Bronchial epithelial cell (primary cell): ENCODE results near the gene KLF15. TPM values are rescaled to one million over a fixed set of nuclear protein-coding genes. Genes with fewer than 3 reads are reported as not detected.
A peak's percentile ranks its signal among the peaks of the same experiment; 100 is the strongest.

Experiments used
- DNase-seq: peaks from one replicate; pipeline ENCODE4 v3.0.0-alpha.2; 2010; ENCODE audit warnings: low read depth
- FAIRE-seq: peaks from 2 replicates; lab custom pipeline; 2011; peaks lifted over from hg19 to GRCh38; lab: Jason Lieb, UNC
- H3K27me3 ChIP-seq: 2 replicates; pipeline ENCODE4 v1.5.1; 2011; ENCODE audit warnings: low read length; ENCODE audit not compliant: control insufficient read depth, insufficient read depth
- H3K36me3 ChIP-seq: 2 replicates; pipeline ENCODE4 v1.5.1; 2011; ENCODE audit warnings: low read length; ENCODE audit not compliant: control insufficient read depth, insufficient read depth
- H3K4me3 ChIP-seq: 2 replicates; pipeline ENCODE4 v1.5.1; 2011; ENCODE audit warnings: mild to moderate bottlenecking, low read depth, low read length, control low read depth
- CTCF ChIP-seq: IDR thresholded peaks from 2 replicates; pipeline ENCODE4 v1.5.1; 2011; ENCODE audit warnings: mild to moderate bottlenecking, moderate library complexity, low read length, control low read depth, inconsistent platforms; ENCODE audit not compliant: insufficient read depth, severe bottlenecking
- total RNA-seq: library from RNA; depleted of rRNA; stranded (reverse); fragments of >200 nt; gene quantifications from 2 replicates; pipeline ENCODE4 v1.2.1, GENCODE V29; 2014

Gene KLF15
- total RNA-seq, 1 donor from 2014 or later, result 3.4 TPM

- TF ChIP-seq CTCF, result no peak
- Histone ChIP-seq H3K27me3 (peaks cover 6% of the 10 kb centered on the region), H3K36me3 (no peaks in the 10 kb centered on the region), H3K4me3 (no peak overlapping the region)
- no peak for DNase-seq
- FAIRE-seq, result no peak
These were observed 35.0 kb upstream of the KLF15 start for GRCh38 chr3:126392246-126392645.

GRCh38 chr3:126391631-126392030 is 34.4 kb upstream of the KLF15 start:
- no peak overlapping the region for H3K4me3 ChIP-seq

GRCh38 chr3:126390751-126391150 is 33.5 kb upstream of the KLF15 start:
- FAIRE-seq (no peak), DNase-seq (no peak)
- Histone ChIP-seq H3K4me3 (no peak overlapping the region), H3K36me3 (no peaks in the 10 kb centered on the region), H3K27me3 (peaks cover 6% of the 10 kb centered on the region)
- TF ChIP-seq CTCF, result no peak

More at GRCh38 chr3:126391631-126392030, 34.4 kb upstream of the KLF15 start:
- DNase-seq (no peak), FAIRE-seq (no peak)
- Histone ChIP-seq H3K36me3 (no peaks in the 10 kb centered on the region), H3K27me3 (peaks cover 6% of the 10 kb centered on the region)
- no peak for TF ChIP-seq CTCF

- TF ChIP-seq CTCF, result no peak
- Histone ChIP-seq H3K4me3 (no peak overlapping the region), H3K36me3 (no peaks in the 10 kb centered on the region), H3K27me3 (peaks cover 6% of the 10 kb centered on the region)
- DNase-seq (no peak), FAIRE-seq (no peak)
These were observed 33.0 kb upstream of the KLF15 start for GRCh38 chr3:126390201-126390600.

GRCh38 chr3:126389794-126390146 is 32.6 kb upstream of the KLF15 start:
- Histone ChIP-seq H3K4me3 (no peak overlapping the region), H3K27me3 (peaks cover 8% of the 10 kb centered on the region), H3K36me3 (no peaks in the 10 kb centered on the region)
- no peak for DNase-seq
- FAIRE-seq, result no peak
- no peak for TF ChIP-seq CTCF

GRCh38 chr3:126389112-126389793 is 32.0 kb upstream of the KLF15 start:
- H3K4me3 ChIP-seq, result peak overlapping the region; percentile 29
- FAIRE-seq, result no peak

More at GRCh38 chr3:126389112-126389793, 32.0 kb upstream of the KLF15 start:
- Histone ChIP-seq H3K27me3 (peaks cover 8% of the 10 kb centered on the region), H3K36me3 (no peaks in the 10 kb centered on the region)
- DNase-seq, result peak; percentile 66
- peak; percentile 99 for TF ChIP-seq CTCF
